WERI-Rb-1 (cell line): Measurements from ENCODE around the gene TBC1D2B.
"Not testable (repeated sequence)": the region's sequence is repeated elsewhere in the genome, so short reads cannot be mapped to it uniquely, and the experiment has no call there.

Source experiments
- DNase-seq: peaks from one replicate; pipeline ENCODE4 v3.0.0-alpha.2; 2020
- H3K27ac ChIP-seq: fragments of 250-450 bp; sonication (Bioruptor Pico); 2 replicates; pipeline ENCODE4 v1.5.1; 2020; ENCODE audit warnings: mild to moderate bottlenecking, moderate library complexity
- H3K27me3 ChIP-seq: fragments of 250-450 bp; sonication (Bioruptor Pico); 2 replicates; pipeline ENCODE4 v1.5.1; 2021; ENCODE audit warnings: mild to moderate bottlenecking, low read depth, moderate library complexity; ENCODE audit not compliant: insufficient read depth, severe bottlenecking
- H3K36me3 ChIP-seq: fragments of 250-450 bp; sonication (Bioruptor Pico); 2 replicates; pipeline ENCODE4 v1.5.1; 2020; ENCODE audit warnings: mild to moderate bottlenecking, moderate library complexity
- H3K4me3 ChIP-seq: 2 replicates; pipeline ENCODE4 v1.5.1; 2011; ENCODE audit warnings: low read depth, mild to moderate bottlenecking, control low read depth, low read length
- H3K9me3 ChIP-seq: fragments of 250-450 bp; sonication (Bioruptor Pico); 2 replicates; pipeline ENCODE4 v1.5.1; 2021; ENCODE audit warnings: mild to moderate bottlenecking, moderate library complexity; ENCODE audit not compliant: severe bottlenecking
- TF ChIP-seq, protein P1 (sequence below): IDR thresholded peaks from 2 replicates; pipeline ENCODE4 v1.5.1; 2011; ENCODE audit warnings: low read depth, mild to moderate bottlenecking, control low read depth, inconsistent platforms, low read length

The TBC1D2B gene

DNA sequence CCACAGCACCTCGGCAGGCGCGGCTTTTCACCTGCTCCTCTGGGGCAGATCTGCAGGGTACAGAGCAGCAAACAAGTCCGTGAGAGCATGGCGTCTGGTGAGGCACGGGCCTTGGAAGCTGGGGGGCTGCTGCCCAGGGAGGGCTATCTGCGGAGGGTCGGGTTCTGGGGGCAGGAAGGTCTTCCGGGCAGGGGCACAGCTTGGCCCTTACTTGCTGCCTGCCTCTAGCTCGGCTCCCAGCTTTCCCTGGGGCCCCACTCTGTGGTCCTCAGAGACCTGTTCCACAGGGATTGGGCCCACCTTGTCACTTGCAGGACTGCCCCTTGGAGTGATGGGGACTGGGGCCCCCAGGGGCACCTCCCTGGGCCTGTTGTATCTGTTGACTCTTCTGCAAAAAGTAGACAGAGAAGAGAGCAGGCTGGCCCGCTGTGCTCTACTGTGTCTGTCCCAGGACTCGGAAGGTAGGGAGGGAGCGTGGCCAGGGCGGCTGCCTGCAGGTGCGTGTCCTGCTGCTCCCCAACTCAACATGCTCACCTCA is 84.1 kb downstream of the TBC1D2B start:
- no peaks in the 10 kb centered on the region for H3K9me3 ChIP-seq
- TF ChIP-seq, protein P1, sequence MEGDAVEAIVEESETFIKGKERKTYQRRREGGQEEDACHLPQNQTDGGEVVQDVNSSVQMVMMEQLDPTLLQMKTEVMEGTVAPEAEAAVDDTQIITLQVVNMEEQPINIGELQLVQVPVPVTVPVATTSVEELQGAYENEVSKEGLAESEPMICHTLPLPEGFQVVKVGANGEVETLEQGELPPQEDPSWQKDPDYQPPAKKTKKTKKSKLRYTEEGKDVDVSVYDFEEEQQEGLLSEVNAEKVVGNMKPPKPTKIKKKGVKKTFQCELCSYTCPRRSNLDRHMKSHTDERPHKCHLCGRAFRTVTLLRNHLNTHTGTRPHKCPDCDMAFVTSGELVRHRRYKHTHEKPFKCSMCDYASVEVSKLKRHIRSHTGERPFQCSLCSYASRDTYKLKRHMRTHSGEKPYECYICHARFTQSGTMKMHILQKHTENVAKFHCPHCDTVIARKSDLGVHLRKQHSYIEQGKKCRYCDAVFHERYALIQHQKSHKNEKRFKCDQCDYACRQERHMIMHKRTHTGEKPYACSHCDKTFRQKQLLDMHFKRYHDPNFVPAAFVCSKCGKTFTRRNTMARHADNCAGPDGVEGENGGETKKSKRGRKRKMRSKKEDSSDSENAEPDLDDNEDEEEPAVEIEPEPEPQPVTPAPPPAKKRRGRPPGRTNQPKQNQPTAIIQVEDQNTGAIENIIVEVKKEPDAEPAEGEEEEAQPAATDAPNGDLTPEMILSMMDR: no peak
- no peak overlapping the region for H3K27ac ChIP-seq
- no peak overlapping the region for H3K4me3 ChIP-seq
- no peaks in the 10 kb centered on the region for H3K36me3 ChIP-seq
- H3K27me3 ChIP-seq: no peaks in the 10 kb centered on the region
- DNase-seq: no peak

DNA sequence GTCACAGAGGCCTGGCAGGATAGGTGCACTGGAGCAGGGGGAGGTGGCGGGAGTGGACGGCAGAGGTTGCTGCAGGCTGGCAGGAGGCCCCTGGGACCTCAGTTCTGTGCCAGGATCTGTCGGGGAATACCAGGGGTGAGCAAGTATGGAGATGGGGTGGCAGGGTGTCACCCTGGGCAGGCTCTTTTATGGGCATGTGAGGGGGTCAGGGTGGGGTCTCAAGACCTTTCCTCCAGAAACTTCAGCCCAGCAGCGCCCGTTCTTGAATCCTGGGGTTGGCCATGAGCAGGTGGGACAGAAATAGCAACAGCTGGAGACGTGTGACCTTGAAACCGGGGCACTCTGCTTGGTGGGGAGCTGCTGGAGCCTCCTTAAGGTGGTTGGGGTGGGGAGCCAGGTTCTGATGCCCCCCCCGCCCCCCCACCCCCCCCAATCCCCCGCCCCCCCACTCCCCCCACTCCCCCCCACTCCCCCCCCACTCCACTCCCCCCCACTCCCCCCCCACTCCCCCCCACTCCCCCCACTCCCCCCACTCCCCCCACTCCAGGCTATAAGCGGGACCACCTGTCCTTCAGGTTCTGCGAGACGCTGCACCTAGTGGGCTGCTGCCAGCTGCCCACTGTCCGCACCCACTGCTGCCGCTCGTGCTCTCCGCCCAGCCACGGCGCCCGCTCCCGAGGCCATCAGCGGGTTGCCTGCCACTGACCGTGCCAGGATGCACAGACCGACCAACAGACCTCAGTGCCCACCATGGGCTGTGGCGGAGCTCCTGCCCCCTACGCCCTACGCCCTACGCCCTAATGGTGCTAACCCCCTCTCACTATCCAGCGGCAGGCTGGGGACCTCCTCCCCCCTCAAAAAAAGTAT is 84.9 kb downstream of the TBC1D2B start:
- Histone ChIP-seq H3K36me3 (no peaks in the 10 kb centered on the region), H3K27ac (no peak overlapping the region), H3K9me3 (no peaks in the 10 kb centered on the region), H3K27me3 (no peaks in the 10 kb centered on the region), H3K4me3 (no peak overlapping the region)
- DNase-seq: no peak
- TF ChIP-seq, protein P1: no peak

DNA sequence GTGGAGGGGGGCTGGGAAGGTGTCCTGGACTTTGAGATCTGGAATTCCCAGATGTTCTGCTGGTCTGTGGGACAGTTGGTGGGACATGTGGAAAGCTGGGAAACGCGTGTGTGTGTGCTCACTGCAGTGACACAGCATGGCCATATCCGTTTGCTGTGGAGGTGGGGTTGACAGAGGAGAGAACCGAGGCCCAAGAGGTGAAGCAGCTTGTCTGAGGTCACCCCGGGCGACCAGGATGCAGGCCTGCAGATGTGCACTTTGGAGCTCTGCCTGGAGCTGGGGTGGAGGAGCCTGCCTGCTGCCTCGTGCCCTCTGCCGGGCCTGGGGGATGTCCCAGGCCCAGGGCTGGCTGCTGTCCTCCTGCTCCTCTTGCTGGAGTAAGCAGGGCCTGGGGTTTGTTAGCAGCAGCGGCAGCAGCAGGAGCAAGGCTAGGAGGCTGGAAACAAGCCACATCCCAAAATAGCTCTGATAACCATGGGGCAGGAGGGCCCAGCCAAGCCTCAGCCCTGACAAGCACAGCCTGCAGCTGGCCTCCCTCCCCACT is 85.8 kb downstream of the TBC1D2B start:
- not testable (repeated sequence) for H3K27ac ChIP-seq, H3K9me3 ChIP-seq

DNA sequence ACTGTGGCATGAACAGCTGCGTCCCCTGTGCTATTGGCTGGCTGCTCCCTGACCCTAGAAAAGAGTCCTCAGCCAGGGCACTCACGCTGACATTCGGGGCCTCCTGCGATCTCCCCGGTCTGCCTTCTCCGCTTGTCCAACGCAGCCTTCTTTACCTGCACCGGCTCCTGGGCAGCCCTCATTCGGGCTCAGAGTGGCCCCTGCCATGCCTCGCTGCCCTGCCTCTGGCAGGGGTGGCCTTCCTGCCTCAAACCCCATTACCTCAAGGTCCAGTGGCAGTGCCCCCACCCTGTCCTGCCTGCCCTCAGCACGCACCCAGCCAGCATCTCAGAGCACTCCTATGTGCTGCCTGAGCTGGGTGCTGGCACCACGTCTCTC is 86.5 kb downstream of the TBC1D2B start:
- H3K27ac ChIP-seq: no peak overlapping the region
- H3K36me3 ChIP-seq: no peaks in the 10 kb centered on the region
- TF ChIP-seq, protein P1: no peak
- no peak for DNase-seq
- H3K27me3 ChIP-seq: no peaks in the 10 kb centered on the region
- no peak overlapping the region for H3K4me3 ChIP-seq
- H3K9me3 ChIP-seq: no peaks in the 10 kb centered on the region

More for the DNA sequence above, 85.8 kb downstream of the TBC1D2B start:
- DNase-seq, H3K4me3 ChIP-seq, H3K27me3 ChIP-seq, H3K36me3 ChIP-seq: not testable (repeated sequence)

DNA sequence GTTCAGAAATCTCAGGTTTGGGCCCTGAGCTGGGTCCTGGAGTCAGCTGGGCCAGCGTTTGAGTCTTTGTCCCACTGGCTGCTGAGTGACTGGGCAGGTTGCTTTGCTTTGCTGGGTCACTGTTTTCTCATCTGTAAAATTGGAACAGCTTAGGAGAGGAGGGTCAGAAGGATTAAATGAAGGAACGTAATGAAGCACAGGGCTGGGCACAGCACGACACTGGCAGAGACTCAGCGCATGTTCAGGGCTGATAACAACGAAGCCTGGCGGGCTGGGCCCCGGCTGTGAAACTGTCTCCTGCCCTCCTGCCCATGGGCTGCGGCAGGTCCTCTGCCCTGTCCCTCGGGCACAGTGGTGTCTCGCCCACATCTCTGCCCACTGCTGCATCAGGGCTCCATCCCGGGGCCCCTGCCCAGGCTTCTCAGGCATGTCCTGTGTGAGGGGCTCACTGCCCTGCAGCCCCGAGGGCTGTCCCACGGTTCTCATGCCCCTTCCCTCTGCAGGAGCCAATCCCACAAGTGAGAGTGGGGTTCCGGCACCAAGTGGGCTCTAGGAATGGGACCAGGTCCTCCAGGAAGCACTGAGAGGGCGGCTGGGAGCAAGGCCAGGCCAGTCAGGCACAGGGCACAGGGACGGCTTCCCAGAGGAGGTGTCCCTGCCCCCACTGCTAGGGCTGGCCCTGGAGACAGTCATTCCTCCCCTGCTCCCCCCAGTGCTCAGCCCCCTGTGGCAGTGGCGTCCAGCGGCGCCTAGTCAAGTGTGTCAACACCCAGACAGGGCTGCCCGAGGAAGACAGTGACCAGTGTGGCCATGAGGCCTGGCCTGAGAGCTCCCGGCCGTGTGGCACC is 88.0 kb downstream of the TBC1D2B start:
- TF ChIP-seq, protein P1: no peak
- H3K27ac ChIP-seq: no peak overlapping the region
- H3K4me3 ChIP-seq: no peak overlapping the region
- no peaks in the 10 kb centered on the region for H3K9me3 ChIP-seq
- H3K27me3 ChIP-seq: no peaks in the 10 kb centered on the region
- DNase-seq: no peak
- no peaks in the 10 kb centered on the region for H3K36me3 ChIP-seq
